ENCODE measurements around the gene UTF1. TPM values are rescaled to one million over a fixed set of nuclear protein-coding genes. Genes with fewer than 3 reads are reported as not detected.

Gene UTF1
- total and polyA plus RNA-seq, 2 of the 8 experiments (the other 6 are each of a cell fraction or from before 2014, with no cell fraction given) = 0.47 to 21.8 TPM

GRCh38 chr10:133270204-133270603, 40.2 kb downstream of the UTF1 start (continued):
- TF ChIP-seq BRCA1 (IDR thresholded peaks at IDR 0.05; ENCODE audit: low read depth, low read length) = no peak
- no peak for TF ChIP-seq PHF8 (conservative IDR thresholded peaks at IDR 0.05; ENCODE audit: low read depth, low read length)
- TF ChIP-seq CHD1 (IDR thresholded peaks at IDR 0.05; ENCODE audit: low read depth, low read length) = no peak
- no peak for TF ChIP-seq TAF1 (IDR thresholded peaks at IDR 0.05; ENCODE audit: low read depth, low read length)
